DND-41 (cell line): Measurements from ENCODE around the gene ASF1B.

Source experiments
- EZH2 ChIP-seq: IDR thresholded peaks from 3 replicates; pipeline ENCODE4 v1.6.1; 2012; ENCODE audit warnings: borderline replicate concordance, low read depth, mild to moderate bottlenecking, moderate library complexity, low read length, inconsistent platforms; ENCODE audit not compliant: severe bottlenecking
- TF ChIP-seq, protein P1 (sequence below): IDR thresholded peaks from 2 replicates; pipeline ENCODE4 v1.5.1; 2012; ENCODE audit warnings: borderline replicate concordance, low read length, moderate library complexity, mild to moderate bottlenecking; ENCODE audit not compliant: poor library complexity, severe bottlenecking; ENCODE audit errors: extremely low read depth

DNA sequence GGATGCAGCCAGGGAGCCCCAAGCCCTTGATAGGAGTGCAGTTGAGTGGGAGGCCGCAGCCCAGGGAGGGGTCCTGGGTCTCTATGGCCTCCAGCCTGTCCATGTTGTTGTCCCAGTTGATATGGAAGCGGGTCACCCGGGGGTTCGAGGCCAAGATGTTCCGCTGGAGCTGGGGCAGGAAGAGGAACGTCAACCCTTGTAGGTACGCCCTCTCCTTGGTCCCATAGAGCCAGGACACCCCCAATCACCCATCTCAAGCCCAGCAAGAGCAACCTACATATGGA, 15.9 kb downstream of the ASF1B start:
- TF ChIP-seq, protein P1, sequence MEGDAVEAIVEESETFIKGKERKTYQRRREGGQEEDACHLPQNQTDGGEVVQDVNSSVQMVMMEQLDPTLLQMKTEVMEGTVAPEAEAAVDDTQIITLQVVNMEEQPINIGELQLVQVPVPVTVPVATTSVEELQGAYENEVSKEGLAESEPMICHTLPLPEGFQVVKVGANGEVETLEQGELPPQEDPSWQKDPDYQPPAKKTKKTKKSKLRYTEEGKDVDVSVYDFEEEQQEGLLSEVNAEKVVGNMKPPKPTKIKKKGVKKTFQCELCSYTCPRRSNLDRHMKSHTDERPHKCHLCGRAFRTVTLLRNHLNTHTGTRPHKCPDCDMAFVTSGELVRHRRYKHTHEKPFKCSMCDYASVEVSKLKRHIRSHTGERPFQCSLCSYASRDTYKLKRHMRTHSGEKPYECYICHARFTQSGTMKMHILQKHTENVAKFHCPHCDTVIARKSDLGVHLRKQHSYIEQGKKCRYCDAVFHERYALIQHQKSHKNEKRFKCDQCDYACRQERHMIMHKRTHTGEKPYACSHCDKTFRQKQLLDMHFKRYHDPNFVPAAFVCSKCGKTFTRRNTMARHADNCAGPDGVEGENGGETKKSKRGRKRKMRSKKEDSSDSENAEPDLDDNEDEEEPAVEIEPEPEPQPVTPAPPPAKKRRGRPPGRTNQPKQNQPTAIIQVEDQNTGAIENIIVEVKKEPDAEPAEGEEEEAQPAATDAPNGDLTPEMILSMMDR: no peak
- no peak for TF ChIP-seq EZH2
